PC-3 (cell line): ENCODE results near the gene HERC2. TPM values are rescaled to one million over a fixed set of nuclear protein-coding genes. Genes with fewer than 3 reads are reported as not detected.

ENCODE experiments used
- ATAC-seq: fragments of 200-7000 bp; cut with Tn5 transposase; 2 replicates; pipeline ENCODE4 v1.9.1; 2020; ENCODE audit warnings: mild to moderate bottlenecking, moderate library complexity
- BruUV-seq: library from RNA; stranded (reverse); fragments of 400-500 nt; replicated peaks from 2 replicates; lab custom pipeline; 2021; lab: Mats Ljungman, UMichigan
- CTCF ChIA-PET: fragments of 300-600 bp; sonication (Branson Sonifier 250); formaldehyde crosslinking; loops from one replicate; lab custom pipeline; 2022; ENCODE audit warnings: antibody characterized with exemption; lab: Charles Lee
- POLR2A ChIA-PET: fragments of 300-600 bp; sonication (Branson Sonifier 250); formaldehyde crosslinking; loops from one replicate; lab custom pipeline; 2022; ENCODE audit warnings: antibody characterized with exemption; ENCODE audit not compliant: unreplicated experiment; lab: Charles Lee
- DNase-seq: peaks from one replicate; pipeline ENCODE4 v3.0.0-alpha.2; 2015
- H2AFZ ChIP-seq: fragments of 300-600 bp; sonication (generic); 2 replicates; pipeline ENCODE4 v1.6.0; 2016; ENCODE audit warnings: antibody characterized with exemption, low read length
- H3F3A ChIP-seq: fragments of 300-600 bp; sonication (generic); one replicate; pipeline ENCODE4 v1.6.0; 2017; ENCODE audit warnings: antibody characterized with exemption, low read length, control low read depth, mild to moderate bottlenecking; ENCODE audit not compliant: unreplicated experiment
- H3K27ac ChIP-seq: fragments of 300-600 bp; sonication (generic); 2 replicates; pipeline ENCODE4 v1.5.1; 2016; ENCODE audit warnings: mild to moderate bottlenecking, low read length
- H3K27me3 ChIP-seq: fragments of 300-600 bp; sonication (generic); 2 replicates; pipeline ENCODE4 v1.6.1; 2016; ENCODE audit warnings: low read length, mixed read lengths
- H3K36me3 ChIP-seq: fragments of 300-600 bp; sonication (generic); 2 replicates; pipeline ENCODE4 v1.6.1; 2016; ENCODE audit warnings: low read depth, mixed run types, low read length, mixed read lengths
- H3K4me1 ChIP-seq: fragments of 300-600 bp; sonication (generic); 2 replicates; pipeline ENCODE4 v1.5.1; 2016; ENCODE audit warnings: low read length; ENCODE audit not compliant: insufficient read depth
- H3K4me2 ChIP-seq: fragments of 300-600 bp; sonication (generic); 2 replicates; pipeline ENCODE4 v1.6.0; 2016; ENCODE audit warnings: low read length
- H3K4me3 ChIP-seq: fragments of 300-600 bp; sonication (generic); 2 replicates; pipeline ENCODE4 v1.5.1; 2016; ENCODE audit warnings: mild to moderate bottlenecking, low read length, mixed read lengths
- H3K79me2 ChIP-seq: fragments of 300-600 bp; sonication (generic); 2 replicates; pipeline ENCODE4 v1.6.1; 2017; ENCODE audit warnings: low read length, mixed read lengths
- H3K9ac ChIP-seq: fragments of 300-600 bp; sonication (generic); 2 replicates; pipeline ENCODE4 v1.6.0; 2016; ENCODE audit warnings: mild to moderate bottlenecking, low read length
- H3K9me2 ChIP-seq: fragments of 300-600 bp; sonication (generic); replicated peaks from 2 replicates; pipeline ENCODE4 v1.6.1; 2016; ENCODE audit warnings: mixed run types, low read length, mixed read lengths
- H3K9me3 ChIP-seq: fragments of 300-600 bp; sonication (generic); 2 replicates; pipeline ENCODE4 v1.6.1; 2016; ENCODE audit warnings: low read length, mixed read lengths
- H4K20me1 ChIP-seq: fragments of 300-600 bp; sonication (generic); 2 replicates; pipeline ENCODE4 v1.6.1; 2016; ENCODE audit warnings: low read length, mixed read lengths
- CTCF ChIP-seq: fragments of 300-600 bp; sonication (generic); conservative IDR thresholded peaks from 2 replicates; pipeline ENCODE4 v1.5.1; 2017; ENCODE audit warnings: antibody characterized with exemption, low read depth, mild to moderate bottlenecking, low read length
- EZH2 ChIP-seq: fragments of 300-600 bp; sonication (generic); IDR thresholded peaks from one replicate; pipeline ENCODE4 v1.6.1; 2017; ENCODE audit warnings: antibody characterized with exemption, mild to moderate bottlenecking, low read length; ENCODE audit not compliant: unreplicated experiment
- EZH2phosphoT487 ChIP-seq: fragments of 300-600 bp; sonication (generic); IDR thresholded peaks from 2 replicates; pipeline ENCODE4 v1.6.1; 2018; ENCODE audit warnings: mild to moderate bottlenecking, antibody characterized with exemption, low read length, borderline replicate concordance
- intact Hi-C: fragments of 100-400 bp; cut with micrococcal nuclease; formaldehyde crosslinking; loops from 2 replicates; pipeline ENCODE4 v1.9.0; 2023
- total RNA-seq: library from RNA; depleted of rRNA; stranded (reverse); fragments of >200 nt; gene quantifications from 2 replicates; pipeline ENCODE4 v1.2.3, GENCODE V29; 2014; rRNA removed

HERC2 gene
- total RNA-seq, 1 experiment from 2014 or later: 45.9 TPM

GRCh38 chr15:28075573-28075972 lies 246.4 kb downstream of the HERC2 start:
- ChIA-PET POLR2A (no interaction called here), CTCF (no interaction called here)
- no peak overlapping the region for H2AFZ ChIP-seq
- no peak overlapping the region for H3K9ac ChIP-seq
- no peaks in the 10 kb centered on the region for H3F3A ChIP-seq
- no peaks in the 10 kb centered on the region for H4K20me1 ChIP-seq
- BruUV-seq: no TSS peak
- ATAC-seq: no peak
- no peaks in the 10 kb centered on the region for H3K79me2 ChIP-seq
- no peak overlapping the region for H3K27ac ChIP-seq
- TF ChIP-seq EZH2phosphoT487: no peak
- TF ChIP-seq EZH2: no peak
- no peak for TF ChIP-seq CTCF
- H3K9me3 ChIP-seq: no peaks in the 10 kb centered on the region
- intact Hi-C loops: no loop called here
- H3K4me2 ChIP-seq: no peak overlapping the region
- no peaks in the 10 kb centered on the region for H3K4me1 ChIP-seq
- H3K27me3 ChIP-seq: no peaks in the 10 kb centered on the region
- no peaks in the 10 kb centered on the region for H3K9me2 ChIP-seq
- no peak for DNase-seq
- H3K4me3 ChIP-seq: no peak overlapping the region
- no peaks in the 10 kb centered on the region for H3K36me3 ChIP-seq

GRCh38 chr15:28068930-28069329 lies 253.0 kb downstream of the HERC2 start:
- Histone ChIP-seq H3K4me3 (no peak overlapping the region), H4K20me1 (no peaks in the 10 kb centered on the region), H3F3A (no peaks in the 10 kb centered on the region), H3K27me3 (no peaks in the 10 kb centered on the region), H3K4me1 (no peaks in the 10 kb centered on the region), H3K9me2 (no peaks in the 10 kb centered on the region), H2AFZ (no peak overlapping the region), H3K36me3 (no peaks in the 10 kb centered on the region), H3K4me2 (no peak overlapping the region), H3K9ac (no peak overlapping the region), H3K79me2 (no peaks in the 10 kb centered on the region), H3K27ac (no peak overlapping the region), H3K9me3 (no peaks in the 10 kb centered on the region)
- ChIA-PET CTCF (no interaction called here), POLR2A (no interaction called here)
- intact Hi-C loops: no loop called here
- BruUV-seq: no TSS peak
- no peak for ATAC-seq
- no peak for TF ChIP-seq CTCF
- TF ChIP-seq EZH2: no peak
- TF ChIP-seq EZH2phosphoT487: no peak
- no peak for DNase-seq

- no peaks in the 10 kb centered on the region for H4K20me1 ChIP-seq
- no peak overlapping the region for H3K4me3 ChIP-seq
- H2AFZ ChIP-seq: no peak overlapping the region
- POLR2A ChIA-PET: no interaction called here
- no TSS peak for BruUV-seq
- no peaks in the 10 kb centered on the region for H3K36me3 ChIP-seq
- DNase-seq (no peak), ATAC-seq (no peak)
- TF ChIP-seq EZH2: no peak
- TF ChIP-seq EZH2phosphoT487: no peak
- no peak for TF ChIP-seq CTCF
- H3K4me2 ChIP-seq: no peak overlapping the region
- no peak overlapping the region for H3K9ac ChIP-seq
- no peak overlapping the region for H3K27ac ChIP-seq
- CTCF ChIA-PET: no interaction called here
- H3F3A ChIP-seq: no peaks in the 10 kb centered on the region
- no peaks in the 10 kb centered on the region for H3K9me2 ChIP-seq
- no peaks in the 10 kb centered on the region for H3K79me2 ChIP-seq
- H3K27me3 ChIP-seq: no peaks in the 10 kb centered on the region
- no peaks in the 10 kb centered on the region for H3K9me3 ChIP-seq
- intact Hi-C loops: no loop called here
- H3K4me1 ChIP-seq: no peaks in the 10 kb centered on the region
Observed at GRCh38 chr15:28066231-28066630, 255.7 kb downstream of the HERC2 start.

Other genes with a start within 250 kb of the HERC2 start
- not detected in 2 replicates for gene OCA2, start 222.9 kb downstream of the HERC2 start, total RNA-seq
- gene GOLGA6L24, start 35.9 kb upstream of the HERC2 start, total RNA-seq: not detected in 2 replicates
- gene GOLGA8F, start 56.5 kb upstream of the HERC2 start, total RNA-seq: not detected in 2 replicates
- not detected in 2 replicates for gene GOLGA8G, start 210.8 kb upstream of the HERC2 start, total RNA-seq
- not detected in 2 replicates for gene GOLGA6L25, start 231.4 kb upstream of the HERC2 start, total RNA-seq